Measurements from ENCODE around the gene N4BP2L1. TPM values are rescaled to one million over a fixed set of nuclear protein-coding genes. Genes with fewer than 3 reads are reported as not detected.

Gene N4BP2L1
- total RNA-seq, 1 experiment from 2014 or later: 1.1 TPM

DNA sequence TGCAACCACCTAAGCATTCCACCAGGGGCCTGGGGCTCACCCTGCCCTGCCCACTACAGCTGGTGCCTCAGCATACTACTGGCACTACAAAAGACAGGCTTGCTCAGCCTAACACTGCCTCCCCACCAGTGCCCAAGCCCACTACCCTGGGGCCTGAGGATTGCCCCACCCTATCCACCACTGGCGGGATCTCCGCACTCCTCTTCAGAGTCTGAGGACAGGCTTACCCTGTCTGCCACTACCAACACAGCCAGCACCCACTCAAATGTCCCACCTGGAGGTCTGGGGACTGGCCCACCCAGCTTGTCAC lies 27.6 kb upstream of the N4BP2L1 start:
- CTCF ChIA-PET: no interaction called here
- RAD21 ChIA-PET (ENCODE audit: low non-redundant PET in 1 of 2, low total read pairs in 2 of 2, uncharacterized antibody in 2 of 2, unreplicated experiment in 2 of 2): no interaction called here
- peaks cover 0 to 4% of the 10 kb centered on the region in 2 experiments; a peak in 1 of 4 replicates for H3K9me3 ChIP-seq (ENCODE audit: control insufficient read depth in 1 of 2, insufficient read depth in 1 of 2, low read depth in 1 of 2, low read length in 2 of 2)
- no peaks in the 10 kb centered on the region for H3K27me3 ChIP-seq (ENCODE audit: insufficient read depth, low read length)
- no peak overlapping the region for H3K27ac ChIP-seq (ENCODE audit: low read depth, low read length)
- no peak overlapping the region for H3K4me3 ChIP-seq (replicated peaks in 1 of 2; ENCODE audit: low read depth in 1 of 2, low read length in 2 of 2)
- H3K4me2 ChIP-seq (ENCODE audit: low read length): no peak overlapping the region
- BruUV-seq (replicated peaks): no TSS peak
- POLR2A ChIA-PET: no interaction called here
- no peaks in the 10 kb centered on the region for H3K9me2 ChIP-seq (ENCODE audit: insufficient read depth)
- no peaks in the 10 kb centered on the region for H3K79me2 ChIP-seq (ENCODE audit: insufficient read depth, low read length)
- intact Hi-C loops (cut with micrococcal nuclease): no loop called here
- H3K36me3 ChIP-seq (ENCODE audit: control insufficient read depth in 1 of 2, insufficient read depth in 2 of 2, low read length in 2 of 2): no peaks in the 10 kb centered on the region; a peak in 1 of 4 replicates
- no peak for ATAC-seq
- H2AFZ ChIP-seq (ENCODE audit: low read depth, low read length, poor library complexity, severe bottlenecking): no peak overlapping the region
- H3K4me1 ChIP-seq (ENCODE audit: control insufficient read depth in 1 of 2, insufficient read depth in 2 of 2, low read length in 2 of 2): no peaks in the 10 kb centered on the region
- DNase-seq (ENCODE audit: low read depth, low spot score): no peak
- H4K20me1 ChIP-seq (ENCODE audit: insufficient read depth): no peaks in the 10 kb centered on the region
- no peak for TF ChIP-seq EZH2phosphoT487 (IDR thresholded peaks at IDR 0.05; ENCODE audit: borderline replicate concordance)
- TF ChIP-seq EZH2 (IDR thresholded peaks at IDR 0.05): no peak
- no peak overlapping the region for H3K9ac ChIP-seq (ENCODE audit: low read length)

- Histone ChIP-seq H3K4me2 (ENCODE audit: low read length) (no peak overlapping the region), H3K4me3 (replicated peaks in 1 of 2; ENCODE audit: low read depth in 1 of 2, low read length in 2 of 2) (no peak overlapping the region), H3K4me1 (ENCODE audit: control insufficient read depth in 1 of 2, insufficient read depth in 2 of 2, low read length in 2 of 2) (no peaks in the 10 kb centered on the region), H2AFZ (ENCODE audit: low read depth, low read length, poor library complexity, severe bottlenecking) (no peak overlapping the region), H3K9me3 (ENCODE audit: control insufficient read depth in 1 of 2, insufficient read depth in 1 of 2, low read depth in 1 of 2, low read length in 2 of 2) (peaks cover 0 to 4% of the 10 kb centered on the region in 2 experiments; a peak in 1 of 4 replicates), H3K36me3 (ENCODE audit: control insufficient read depth in 1 of 2, insufficient read depth in 2 of 2, low read length in 2 of 2) (no peaks in the 10 kb centered on the region; a peak in 1 of 4 replicates), H3K9ac (ENCODE audit: low read length) (no peak overlapping the region), H3K79me2 (ENCODE audit: insufficient read depth, low read length) (no peaks in the 10 kb centered on the region), H3K27me3 (ENCODE audit: insufficient read depth, low read length) (no peaks in the 10 kb centered on the region), H3K27ac (ENCODE audit: low read depth, low read length) (no peak overlapping the region), H4K20me1 (ENCODE audit: insufficient read depth) (no peaks in the 10 kb centered on the region), H3K9me2 (ENCODE audit: insufficient read depth) (no peaks in the 10 kb centered on the region)
- intact Hi-C loops (cut with micrococcal nuclease): no loop called here
- no peak for DNase-seq (ENCODE audit: low read depth, low spot score)
- TF ChIP-seq SP1 (IDR thresholded peaks at IDR 0.05; ENCODE audit: low read depth) (no peak), CBX3 (IDR thresholded peaks at IDR 0.05; ENCODE audit: low read depth) (no peak)
- ChIA-PET CTCF (no interaction called here), RAD21 (ENCODE audit: low non-redundant PET in 1 of 2, low total read pairs in 2 of 2, uncharacterized antibody in 2 of 2, unreplicated experiment in 2 of 2) (no interaction called here), POLR2A (no interaction called here)
- no TSS peak for BruUV-seq (replicated peaks)
- no peak for ATAC-seq
Measured at GRCh38 chr13:32454886-32455593, 27.1 kb upstream of the N4BP2L1 start.

All from HCT116 (cell line).